Suppressor macrophage (primary cell): ENCODE measurements around the gene PPIE.

Experiments used
- DNase-seq, 4 experiments: peaks; one replicate each; pipeline ENCODE4 v3.0.0-alpha.2; 2020 to 2022

PPIE gene

GRCh38 chr1:39808784-39809517 is 70.3 kb downstream of the PPIE start:
- DNase-seq: no peak

GRCh38 chr1:39812913-39813312 is 74.2 kb downstream of the PPIE start:
- no peak for DNase-seq
